HG03520 (cell line): ENCODE measurements around the gene MYD88.
"Not testable (repeated sequence)": the region's sequence is repeated elsewhere in the genome, so short reads cannot be mapped to it uniquely, and the experiment has no call there.

Experiments used
- ATAC-seq: cut with Tn5 transposase; IDR thresholded peaks from one replicate; pipeline ENCODE4 v1.9.1; 2021; ENCODE audit warnings: mild to moderate bottlenecking, moderate library complexity; ENCODE audit not compliant: unreplicated experiment

MYD88 gene

DNA sequence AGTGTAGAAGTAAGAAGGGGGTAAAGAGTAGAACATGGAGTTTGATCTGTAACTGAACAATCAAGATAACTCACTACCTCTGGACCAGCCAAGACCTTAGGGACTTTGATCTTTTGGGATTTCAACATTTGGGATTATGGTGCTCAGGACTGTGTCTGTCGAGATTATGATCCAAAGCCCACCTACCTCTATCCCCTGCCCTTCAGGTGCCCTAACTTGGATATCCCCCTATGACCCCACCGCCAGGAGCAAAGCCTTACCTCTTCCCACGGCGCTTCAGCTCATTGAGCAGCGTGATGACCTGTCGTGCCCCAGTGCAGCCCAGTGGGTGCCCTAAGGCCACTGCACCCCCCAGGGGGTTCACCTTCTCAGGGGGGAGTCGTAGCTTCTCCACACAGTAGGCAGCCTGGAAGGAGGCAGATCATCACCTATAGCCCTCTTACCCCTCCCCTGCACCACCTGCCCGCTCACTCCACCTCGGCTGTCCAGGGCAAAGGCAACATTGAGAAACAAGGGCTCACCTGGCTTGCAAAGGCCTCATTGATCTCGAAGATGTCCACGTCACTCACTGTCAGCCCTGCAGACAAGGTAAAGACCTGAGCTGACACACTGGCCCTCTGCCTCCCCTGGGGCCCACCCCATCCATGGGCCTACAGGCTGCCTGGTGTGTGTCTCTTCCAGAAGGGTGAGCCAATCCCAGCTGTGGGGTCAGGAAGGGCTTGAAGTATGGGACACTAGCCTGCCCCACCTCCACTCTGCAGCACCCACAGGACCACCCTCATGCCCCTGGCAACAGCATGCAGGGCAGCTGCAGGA, 12.9 kb upstream of the MYD88 start:
- ATAC-seq: no peak

DNA sequence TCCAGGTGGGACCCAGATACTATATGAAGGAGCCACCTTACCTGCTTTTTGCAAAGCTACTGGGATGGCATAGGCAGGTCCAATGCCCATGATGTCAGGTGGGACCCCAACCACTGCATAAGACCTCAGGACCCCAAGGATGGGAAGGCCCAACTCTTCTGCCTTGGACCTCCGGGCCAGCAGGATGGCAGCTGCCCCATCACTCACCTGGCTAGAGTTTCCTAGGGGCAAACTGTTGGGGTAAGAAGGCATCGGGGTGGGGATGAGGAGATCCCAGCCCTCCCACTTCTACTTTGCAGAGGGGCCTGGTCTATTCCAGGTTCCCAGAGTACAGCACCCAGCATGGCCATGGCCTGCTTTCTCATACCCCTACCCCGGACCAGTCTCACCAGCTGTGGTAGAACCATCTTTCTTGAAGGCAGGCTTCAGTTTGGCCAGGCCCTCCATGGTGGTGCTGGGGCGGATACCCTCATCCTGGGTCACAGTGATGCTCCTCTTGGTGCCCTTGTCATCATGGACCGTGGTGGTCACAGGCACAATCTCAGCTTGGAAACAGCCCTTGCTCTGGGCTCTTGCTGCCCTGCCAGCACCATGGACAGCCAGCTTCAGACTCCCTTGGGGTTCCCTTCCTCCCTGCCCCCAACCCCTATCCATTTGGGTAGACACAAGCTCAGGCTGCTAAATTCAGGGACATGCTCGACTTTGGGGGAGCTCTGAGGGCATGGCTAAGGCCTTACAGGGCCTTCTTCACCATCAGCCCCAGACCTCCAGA, 12.2 kb upstream of the MYD88 start:
- no peak for ATAC-seq

- ATAC-seq: no peak
Measured at GRCh38 chr3:38127611-38128302, 10.7 kb upstream of the MYD88 start.

- no peak for ATAC-seq
Measured at GRCh38 chr3:38128303-38128655, 10.2 kb upstream of the MYD88 start.

GRCh38 chr3:38129058-38129457, 9.4 kb upstream of the MYD88 start:
- ATAC-seq: no peak

DNA sequence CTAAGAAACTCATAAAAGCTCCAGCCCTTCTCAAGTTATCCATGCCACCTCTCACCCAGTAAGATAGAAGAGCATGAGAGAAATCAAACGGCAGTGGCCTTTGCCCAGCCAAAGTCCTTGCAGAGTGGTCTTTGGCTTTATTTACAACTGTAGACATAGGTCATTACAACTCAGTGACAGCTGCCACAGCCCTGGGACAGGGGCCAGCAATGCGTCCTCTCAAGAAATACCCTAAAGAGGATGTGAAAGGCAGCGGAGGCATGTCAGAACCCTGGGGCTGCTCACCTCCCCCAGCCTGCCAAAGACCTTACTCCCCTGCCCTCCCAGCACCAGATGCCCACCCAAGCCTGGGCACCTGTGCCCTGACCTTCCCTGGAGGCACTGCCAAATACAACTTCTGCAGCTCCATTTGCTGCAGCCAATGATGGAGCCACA, 7.8 kb upstream of the MYD88 start:
- no peak for ATAC-seq

DNA sequence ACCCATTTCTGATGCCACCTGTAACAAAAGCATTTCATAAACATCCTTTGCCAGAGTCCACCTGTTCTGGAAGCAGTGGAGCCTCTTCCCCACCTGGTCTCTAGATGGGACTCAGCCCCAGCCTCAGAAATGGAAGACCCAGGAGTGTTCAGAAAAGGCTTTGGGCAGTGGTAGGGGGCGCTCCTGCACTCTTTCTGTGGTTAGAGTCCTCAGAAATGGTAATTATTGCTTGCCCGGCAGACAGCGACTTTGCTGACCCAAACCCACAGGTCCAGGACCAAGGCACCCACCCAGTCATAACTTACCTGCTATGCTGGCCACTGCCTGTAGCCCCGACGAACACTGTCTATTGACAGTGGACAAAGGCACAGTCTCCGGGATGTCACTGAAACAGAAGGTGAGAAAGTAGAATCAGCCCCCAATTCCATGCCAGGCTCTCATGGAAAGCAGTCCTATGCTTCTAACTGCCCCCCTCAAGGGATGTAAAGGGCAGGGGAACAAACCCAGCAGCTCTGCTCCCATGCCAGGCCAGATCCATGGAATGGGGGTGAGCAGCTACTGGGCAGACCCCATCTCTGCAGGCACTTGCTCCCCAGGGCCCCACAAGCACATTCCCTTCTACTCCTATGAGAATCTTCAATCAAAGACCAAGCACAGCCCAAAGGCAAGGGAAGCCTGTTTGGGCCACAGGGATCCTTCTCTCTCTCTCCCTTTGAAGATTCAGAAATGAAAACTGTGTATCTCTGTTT, 6.7 kb upstream of the MYD88 start:
- ATAC-seq: no peak

DNA sequence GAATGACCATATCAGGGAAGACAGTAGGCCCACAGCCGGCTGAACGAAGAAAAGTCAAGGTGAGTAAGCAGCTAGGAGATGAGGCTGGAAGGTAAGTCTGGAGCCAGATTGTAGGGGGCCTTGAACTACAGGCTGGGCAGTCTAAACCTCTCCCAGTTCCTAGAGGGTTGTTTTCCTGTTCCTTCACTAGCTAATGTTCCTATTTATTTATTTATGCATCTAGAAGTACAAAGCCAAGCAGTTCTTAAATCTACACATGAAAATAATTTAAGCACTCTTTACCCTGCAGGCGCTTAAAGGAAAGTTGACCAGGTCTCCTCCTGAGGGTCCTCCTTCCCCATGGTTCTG, 5.3 kb upstream of the MYD88 start:
- no peak for ATAC-seq

GRCh38 chr3:38133557-38134405, 4.7 kb upstream of the MYD88 start:
- no peak for ATAC-seq

GRCh38 chr3:38134517-38135143, 3.8 kb upstream of the MYD88 start:
- not testable (repeated sequence) for ATAC-seq

DNA sequence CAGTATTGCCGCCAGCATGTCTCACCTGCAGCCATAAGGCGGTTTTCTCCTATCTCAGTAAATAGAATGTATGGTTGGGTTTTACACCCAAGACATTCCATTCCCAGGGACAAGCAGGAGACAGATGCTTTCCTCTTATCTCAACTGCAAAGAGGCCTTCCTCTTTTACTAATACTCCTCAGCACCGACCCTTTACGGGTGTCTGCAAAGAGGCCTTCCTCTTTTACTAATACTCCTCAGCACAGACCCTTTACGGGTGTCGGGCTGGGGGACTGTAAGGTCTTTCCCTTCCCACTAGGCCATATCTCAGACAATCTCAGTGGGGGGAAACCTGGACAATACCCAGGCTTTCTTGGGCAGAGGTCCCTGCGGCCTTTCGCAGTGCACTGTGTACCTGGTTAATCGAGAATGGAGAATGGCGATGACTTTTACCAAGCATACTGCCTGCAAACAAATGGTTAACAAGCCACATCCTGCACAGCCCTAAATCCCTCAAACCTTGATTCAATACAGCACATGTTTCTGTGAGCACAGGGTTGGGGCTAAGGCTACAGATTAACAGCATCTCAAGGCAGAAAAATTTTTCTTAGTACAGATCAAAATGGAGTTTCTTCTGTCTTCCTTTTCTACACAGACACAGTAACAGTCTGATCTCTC, 2.7 kb upstream of the MYD88 start:
- not testable (repeated sequence) for ATAC-seq

DNA sequence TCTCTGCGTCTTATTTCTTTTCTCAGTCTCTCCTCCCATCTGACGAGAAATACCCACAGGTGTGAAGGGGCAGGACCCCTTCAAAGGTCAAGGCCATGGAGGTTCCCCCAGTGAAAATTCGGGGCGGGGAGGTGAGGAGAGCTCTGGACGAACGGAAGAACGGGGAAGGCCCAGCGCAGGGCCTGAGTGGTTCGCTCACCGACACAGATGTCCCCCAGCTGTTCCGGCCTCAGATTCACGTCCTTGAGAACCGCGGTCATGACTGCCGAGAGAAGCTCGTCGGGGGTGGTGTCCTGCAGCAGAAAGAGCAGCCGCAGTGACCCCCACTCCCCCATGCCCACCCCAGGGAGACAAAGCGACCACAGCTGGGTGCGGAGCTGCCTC, 2.1 kb upstream of the MYD88 start:
- ATAC-seq: no peak

DNA sequence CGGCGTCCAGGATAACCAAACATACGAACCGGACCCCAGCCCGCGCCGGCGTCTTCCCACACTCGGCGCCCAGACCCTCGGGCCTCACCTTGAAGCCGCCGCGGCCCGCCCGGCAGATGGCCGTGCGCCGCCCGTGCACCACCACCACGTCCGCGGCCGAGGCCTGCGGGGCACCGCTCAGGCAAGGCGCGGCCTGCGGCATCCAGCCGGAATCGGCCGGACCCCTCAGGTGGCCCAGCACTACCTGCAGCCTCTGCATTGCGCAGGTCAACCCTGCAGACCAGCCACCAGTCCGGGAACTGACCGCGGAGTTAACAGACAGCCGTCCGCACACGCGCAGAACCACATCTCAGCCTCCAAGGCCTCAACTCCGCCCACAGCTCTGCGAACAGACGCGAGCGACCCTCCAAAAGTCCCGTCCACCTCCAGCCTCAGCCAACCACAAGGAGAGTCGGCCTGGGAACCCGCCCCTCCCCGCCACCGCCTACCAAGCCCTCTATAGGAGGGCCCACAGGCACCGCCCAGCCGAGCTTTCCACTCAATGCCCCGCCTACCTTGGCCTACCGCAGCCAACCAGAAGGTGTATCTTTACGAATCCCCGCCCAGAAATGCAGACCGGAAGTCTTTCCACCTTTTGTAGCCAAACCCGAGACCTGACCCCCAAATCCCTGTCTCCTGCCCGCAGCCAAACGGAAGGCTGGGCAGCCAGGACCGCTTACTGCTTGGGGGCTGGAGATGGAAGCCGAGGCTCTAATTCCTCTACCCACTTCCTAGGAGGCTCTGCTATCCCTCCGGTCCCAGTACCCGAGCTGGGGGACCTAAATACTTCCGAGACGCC, 1.5 kb upstream of the MYD88 start, which contains the start of gene ACAA1:
TSS of gene ACAA1 (minus strand) at position 351 of the 838 bp plus-strand sequence. CDS start at position 259, 92 bp downstream.
- ATAC-seq: peak; percentile 88

GRCh38 chr3:38137615-38138348, 679 bp upstream of the MYD88 start:
- no peak for ATAC-seq

GRCh38 chr3:38139191-38139590, 730 bp downstream of the MYD88 start:
- ATAC-seq: no peak

DNA sequence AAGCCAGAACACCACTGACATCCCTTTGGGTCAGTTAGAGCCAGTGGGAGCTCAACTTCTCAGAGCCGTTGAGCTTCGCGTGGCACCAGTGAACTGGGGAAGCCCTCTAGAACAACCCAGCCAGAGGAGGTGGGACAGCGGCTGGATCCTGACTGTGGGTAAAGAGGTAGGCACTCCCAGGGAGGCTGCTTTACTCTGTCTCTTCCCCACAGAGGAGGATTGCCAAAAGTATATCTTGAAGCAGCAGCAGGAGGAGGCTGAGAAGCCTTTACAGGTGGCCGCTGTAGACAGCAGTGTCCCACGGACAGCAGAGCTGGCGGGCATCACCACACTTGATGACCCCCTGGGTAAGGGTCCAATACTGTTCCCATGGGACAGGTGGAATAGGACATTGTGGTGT, 1.2 kb downstream of the MYD88 start:
- ATAC-seq: no peak

- no peak for ATAC-seq
Measured at GRCh38 chr3:38140326-38141172, 2.1 kb downstream of the MYD88 start.
